ENCODE results near the gene COL4A5.

Gene COL4A5

GRCh38 chrX:108511721-108512120 lies 72.1 kb downstream of the COL4A5 start:
- no peak overlapping the region for H3K4me3 ChIP-seq (ENCODE audit: low read depth, low read length, poor library complexity, severe bottlenecking)
- H3F3A ChIP-seq (ENCODE audit: insufficient read depth, low read length) = no peaks in the 10 kb centered on the region
- no peak overlapping the region for H3K4me2 ChIP-seq (ENCODE audit: low read length)
- H3K27me3 ChIP-seq (ENCODE audit: insufficient read depth, low read length) = no peaks in the 10 kb centered on the region
- H4K20me1 ChIP-seq (ENCODE audit: insufficient read depth, low read length) = no peaks in the 10 kb centered on the region
- H3K9me3 ChIP-seq (ENCODE audit: low read length) = no peaks in the 10 kb centered on the region
- no peak for TF ChIP-seq EZH2 (IDR thresholded peaks at IDR 0.05; ENCODE audit: borderline replicate concordance, low read length)
- TF ChIP-seq CTCF (IDR thresholded peaks at IDR 0.05; ENCODE audit: low read length) = no peak
- no peaks in the 10 kb centered on the region for H3K4me1 ChIP-seq (ENCODE audit: insufficient read depth, low read length, severe bottlenecking)
- H3K79me2 ChIP-seq (ENCODE audit: insufficient read depth, low read length) = no peaks in the 10 kb centered on the region
- H3K9ac ChIP-seq (ENCODE audit: low read length) = no peak overlapping the region
- H3K27ac ChIP-seq (ENCODE audit: low read depth, low read length, poor library complexity, severe bottlenecking) = no peak overlapping the region
- no peaks in the 10 kb centered on the region for H3K36me3 ChIP-seq (ENCODE audit: insufficient read depth, low read length)
- no peak overlapping the region for H2AFZ ChIP-seq (ENCODE audit: low read length)
- no peaks in the 10 kb centered on the region for H3K9me2 ChIP-seq (ENCODE audit: low read depth, low read length)

GRCh38 chrX:108516184-108516583 lies 76.5 kb downstream of the COL4A5 start:
- no peaks in the 10 kb centered on the region for H3K4me1 ChIP-seq (ENCODE audit: insufficient read depth, low read length, severe bottlenecking)
- no peak overlapping the region for H3K4me2 ChIP-seq (ENCODE audit: low read length)
- H2AFZ ChIP-seq (ENCODE audit: low read length) = no peak overlapping the region
- no peaks in the 10 kb centered on the region for H3K9me3 ChIP-seq (ENCODE audit: low read length)
- no peaks in the 10 kb centered on the region for H3K36me3 ChIP-seq (ENCODE audit: insufficient read depth, low read length)
- no peaks in the 10 kb centered on the region for H3F3A ChIP-seq (ENCODE audit: insufficient read depth, low read length)
- no peak overlapping the region for H3K4me3 ChIP-seq (ENCODE audit: low read depth, low read length, poor library complexity, severe bottlenecking)
- TF ChIP-seq EZH2 (IDR thresholded peaks at IDR 0.05; ENCODE audit: borderline replicate concordance, low read length) (no peak), CTCF (IDR thresholded peaks at IDR 0.05; ENCODE audit: low read length) (no peak)
- H3K27me3 ChIP-seq (ENCODE audit: insufficient read depth, low read length) = no peaks in the 10 kb centered on the region
- H3K27ac ChIP-seq (ENCODE audit: low read depth, low read length, poor library complexity, severe bottlenecking) = no peak overlapping the region
- H3K9me2 ChIP-seq (ENCODE audit: low read depth, low read length) = no peaks in the 10 kb centered on the region
- no peak overlapping the region for H3K9ac ChIP-seq (ENCODE audit: low read length)
- no peaks in the 10 kb centered on the region for H3K79me2 ChIP-seq (ENCODE audit: insufficient read depth, low read length)
- H4K20me1 ChIP-seq (ENCODE audit: insufficient read depth, low read length) = no peaks in the 10 kb centered on the region

- H3K4me2 ChIP-seq (ENCODE audit: low read length) = no peak overlapping the region
- no peaks in the 10 kb centered on the region for H3K9me2 ChIP-seq (ENCODE audit: low read depth, low read length)
- TF ChIP-seq EZH2 (IDR thresholded peaks at IDR 0.05; ENCODE audit: borderline replicate concordance, low read length) = no peak
- no peak for TF ChIP-seq CTCF (IDR thresholded peaks at IDR 0.05; ENCODE audit: low read length)
- H2AFZ ChIP-seq (ENCODE audit: low read length) = no peak overlapping the region
- no peak overlapping the region for H3K9ac ChIP-seq (ENCODE audit: low read length)
- H3K9me3 ChIP-seq (ENCODE audit: low read length) = no peaks in the 10 kb centered on the region
- no peaks in the 10 kb centered on the region for H3F3A ChIP-seq (ENCODE audit: insufficient read depth, low read length)
- H3K27ac ChIP-seq (ENCODE audit: low read depth, low read length, poor library complexity, severe bottlenecking) = no peak overlapping the region
- H3K4me1 ChIP-seq (ENCODE audit: insufficient read depth, low read length, severe bottlenecking) = no peaks in the 10 kb centered on the region
- H3K79me2 ChIP-seq (ENCODE audit: insufficient read depth, low read length) = no peaks in the 10 kb centered on the region
- H3K4me3 ChIP-seq (ENCODE audit: low read depth, low read length, poor library complexity, severe bottlenecking) = no peak overlapping the region
- no peaks in the 10 kb centered on the region for H3K36me3 ChIP-seq (ENCODE audit: insufficient read depth, low read length)
- H3K27me3 ChIP-seq (ENCODE audit: insufficient read depth, low read length) = no peaks in the 10 kb centered on the region
- no peaks in the 10 kb centered on the region for H4K20me1 ChIP-seq (ENCODE audit: insufficient read depth, low read length)
These were observed 88.1 kb downstream of the COL4A5 start for GRCh38 chrX:108527724-108528123.
